ENCODE data around the gene UTS2. TPM values are rescaled to one million over a fixed set of nuclear protein-coding genes. Genes with fewer than 3 reads are reported as not detected.

UTS2 gene
- not detected for total RNA-seq
- long read RNA-seq: 0 reads

- no peak for DNase-seq (ENCODE audit: low spot score)
Observed at GRCh38 chr1:7852804-7853683, at the start of gene UTS2. TSS of gene UTS2 (minus strand) at chr1:7853065. CDS start at chr1:7853003, 62 bp downstream.

GRCh38 chr1:7899741-7900140 is 46.9 kb upstream of the UTS2 start:
- no peak for DNase-seq (ENCODE audit: low spot score)

- no peak for DNase-seq (ENCODE audit: low spot score)
Observed at GRCh38 chr1:7898962-7899361, 46.1 kb upstream of the UTS2 start.

- DNase-seq (ENCODE audit: low spot score): no peak
Observed at GRCh38 chr1:7896994-7897393, 44.1 kb upstream of the UTS2 start.

- DNase-seq (ENCODE audit: low spot score): no peak
Observed at GRCh38 chr1:7893529-7894180, 40.8 kb upstream of the UTS2 start.

- no peak for DNase-seq (ENCODE audit: low spot score)
Observed at GRCh38 chr1:7891804-7892203, 38.9 kb upstream of the UTS2 start.

GRCh38 chr1:7890853-7891252 is 38.0 kb upstream of the UTS2 start:
- DNase-seq (ENCODE audit: low spot score): no peak

- no peak for DNase-seq (ENCODE audit: low spot score)
Observed at GRCh38 chr1:7888248-7889081, 35.6 kb upstream of the UTS2 start.

- DNase-seq (ENCODE audit: low spot score): no peak
Observed at GRCh38 chr1:7886405-7886745, 33.5 kb upstream of the UTS2 start.

GRCh38 chr1:7885513-7886404 is 32.9 kb upstream of the UTS2 start:
- no peak for DNase-seq (ENCODE audit: low spot score)

- no peak for DNase-seq (ENCODE audit: low spot score)
Observed at GRCh38 chr1:7884757-7885156, 31.9 kb upstream of the UTS2 start.

- DNase-seq (ENCODE audit: low spot score): no peak
Observed at GRCh38 chr1:7879228-7879627, 26.4 kb upstream of the UTS2 start.

GRCh38 chr1:7878027-7878426 is 25.2 kb upstream of the UTS2 start:
- no peak for DNase-seq (ENCODE audit: low spot score)

- DNase-seq (ENCODE audit: low spot score): no peak
Observed at GRCh38 chr1:7873801-7874795, 21.2 kb upstream of the UTS2 start.

- DNase-seq (ENCODE audit: low spot score): no peak
Observed at GRCh38 chr1:7871136-7871535, 18.3 kb upstream of the UTS2 start.

GRCh38 chr1:7869136-7869920 is 16.5 kb upstream of the UTS2 start:
- DNase-seq (ENCODE audit: low spot score): no peak

GRCh38 chr1:7868070-7868780 is 15.4 kb upstream of the UTS2 start:
- no peak for DNase-seq (ENCODE audit: low spot score)

- DNase-seq (ENCODE audit: low spot score): no peak
Observed at GRCh38 chr1:7865978-7866377, 13.1 kb upstream of the UTS2 start.
